Bladder microvascular endothelial cell (primary cell): ENCODE measurements around the gene DMXL1. TPM values are rescaled to one million over a fixed set of nuclear protein-coding genes. Genes with fewer than 3 reads are reported as not detected.

ENCODE experiments used
- total RNA-seq: library from RNA; depleted of rRNA; stranded (reverse); fragments of >200 nt; gene quantifications from 2 replicates; pipeline ENCODE4 v1.2.3, GENCODE V29; 2014

The DMXL1 gene, protein sequence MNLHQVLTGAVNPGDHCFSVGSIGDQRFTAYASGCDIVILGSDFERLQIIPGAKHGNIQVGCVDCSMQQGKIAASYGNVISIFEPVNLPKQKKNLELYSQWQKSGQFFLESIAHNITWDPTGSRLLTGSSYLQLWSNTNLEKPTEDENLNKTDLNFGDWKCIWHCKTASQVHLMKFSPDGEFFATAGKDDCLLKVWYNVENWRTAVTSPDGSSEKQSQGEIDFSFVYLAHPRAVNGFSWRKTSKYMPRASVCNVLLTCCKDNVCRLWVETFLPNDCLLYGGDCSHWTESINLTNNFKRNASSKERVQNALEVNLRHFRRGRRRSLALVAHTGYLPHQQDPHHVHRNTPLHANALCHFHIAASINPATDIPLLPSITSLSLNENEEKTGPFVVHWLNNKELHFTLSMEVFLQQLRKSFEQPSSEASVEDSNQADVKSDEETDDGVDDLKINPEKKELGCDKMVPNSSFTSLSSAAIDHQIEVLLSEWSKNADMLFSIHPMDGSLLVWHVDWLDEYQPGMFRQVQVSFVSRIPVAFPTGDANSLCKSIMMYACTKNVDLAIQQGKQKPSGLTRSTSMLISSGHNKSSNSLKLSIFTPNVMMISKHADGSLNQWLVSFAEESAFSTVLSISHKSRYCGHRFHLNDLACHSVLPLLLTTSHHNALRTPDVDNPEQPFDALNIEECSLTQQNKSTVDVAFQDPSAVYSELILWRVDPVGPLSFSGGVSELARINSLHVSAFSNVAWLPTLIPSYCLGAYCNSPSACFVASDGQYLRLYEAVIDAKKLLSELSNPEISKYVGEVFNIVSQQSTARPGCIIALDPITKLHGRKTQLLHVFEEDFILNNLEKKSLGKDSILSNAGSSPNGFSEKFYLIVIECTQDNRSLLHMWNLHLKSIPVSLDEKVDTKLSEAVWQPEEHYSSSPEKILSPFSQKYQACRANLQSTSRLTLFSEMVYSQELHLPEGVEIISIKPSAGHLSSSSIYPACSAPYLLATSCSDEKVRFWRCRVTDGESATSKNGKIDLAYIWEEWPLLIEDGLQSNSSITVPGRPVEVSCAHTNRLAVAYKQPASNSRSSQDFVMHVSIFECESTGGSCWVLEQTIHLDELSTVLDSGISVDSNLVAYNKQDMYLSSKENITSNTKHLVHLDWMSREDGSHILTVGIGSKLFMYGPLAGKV (N-terminal part only)
- total RNA-seq, result 17.6 and 39.3 TPM in 2 replicates

DNA sequence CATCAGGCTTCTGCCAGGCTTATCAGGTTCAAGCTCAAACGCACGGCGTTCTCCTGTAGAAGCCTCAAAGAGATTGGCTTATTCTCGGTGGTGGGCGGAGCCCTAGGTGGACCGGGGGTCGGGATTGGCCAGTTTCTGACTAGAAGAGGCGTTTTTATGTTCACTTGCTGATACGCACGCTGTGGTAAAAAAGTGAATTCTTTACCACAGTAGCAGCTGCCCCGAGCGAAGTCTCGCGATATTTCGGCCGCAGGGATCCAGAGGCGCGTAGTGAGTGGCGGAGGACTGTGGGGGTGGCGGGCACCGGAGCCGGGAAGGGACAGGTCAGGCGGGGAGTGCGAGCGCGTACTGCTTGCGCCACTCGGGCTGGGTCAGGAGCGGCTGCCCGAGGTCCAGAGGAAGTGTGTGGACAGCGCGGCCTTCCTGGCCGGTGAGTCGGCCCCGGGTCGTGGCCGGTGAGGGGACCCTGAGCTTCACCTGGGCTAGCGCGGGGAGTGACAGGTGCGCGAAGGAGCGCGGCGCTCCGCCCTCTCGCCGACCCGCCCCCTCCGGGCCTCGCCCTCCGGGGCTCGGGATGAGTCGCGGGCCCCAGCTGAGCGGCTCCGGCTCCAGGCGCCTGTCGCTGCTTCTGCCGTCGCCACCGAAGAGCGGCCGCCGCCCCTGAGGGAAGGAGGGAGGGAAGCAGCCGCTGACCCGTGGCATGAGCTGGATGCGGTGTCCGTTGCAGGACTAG lies at the start of gene DMXL1:
Gene DMXL1, plus strand, starts transcription at position 260 of the 733 bp plus-strand sequence. CDS start 483 bp downstream, outside the sequence.

Other genes starting within 250 kb of the DMXL1 start
- gene DTWD2, start 82.5 kb upstream of the DMXL1 start, total RNA-seq, result 0.81 and 3.2 TPM in 2 replicates